Amygdala (tissue), 56 donors: ENCODE results near the gene HSD3B7.
A peak's percentile ranks its signal among the peaks of the same experiment; 100 is the strongest.
"Not testable (repeated sequence)": the region's sequence is repeated elsewhere in the genome, so short reads cannot be mapped to it uniquely, and the experiment has no call there.

ENCODE experiments used
- DNase-seq, 56 donors: peaks; one replicate each; lab custom pipeline; 2025; lab: John Stamatoyannopoulos, UW

The HSD3B7 gene

DNA sequence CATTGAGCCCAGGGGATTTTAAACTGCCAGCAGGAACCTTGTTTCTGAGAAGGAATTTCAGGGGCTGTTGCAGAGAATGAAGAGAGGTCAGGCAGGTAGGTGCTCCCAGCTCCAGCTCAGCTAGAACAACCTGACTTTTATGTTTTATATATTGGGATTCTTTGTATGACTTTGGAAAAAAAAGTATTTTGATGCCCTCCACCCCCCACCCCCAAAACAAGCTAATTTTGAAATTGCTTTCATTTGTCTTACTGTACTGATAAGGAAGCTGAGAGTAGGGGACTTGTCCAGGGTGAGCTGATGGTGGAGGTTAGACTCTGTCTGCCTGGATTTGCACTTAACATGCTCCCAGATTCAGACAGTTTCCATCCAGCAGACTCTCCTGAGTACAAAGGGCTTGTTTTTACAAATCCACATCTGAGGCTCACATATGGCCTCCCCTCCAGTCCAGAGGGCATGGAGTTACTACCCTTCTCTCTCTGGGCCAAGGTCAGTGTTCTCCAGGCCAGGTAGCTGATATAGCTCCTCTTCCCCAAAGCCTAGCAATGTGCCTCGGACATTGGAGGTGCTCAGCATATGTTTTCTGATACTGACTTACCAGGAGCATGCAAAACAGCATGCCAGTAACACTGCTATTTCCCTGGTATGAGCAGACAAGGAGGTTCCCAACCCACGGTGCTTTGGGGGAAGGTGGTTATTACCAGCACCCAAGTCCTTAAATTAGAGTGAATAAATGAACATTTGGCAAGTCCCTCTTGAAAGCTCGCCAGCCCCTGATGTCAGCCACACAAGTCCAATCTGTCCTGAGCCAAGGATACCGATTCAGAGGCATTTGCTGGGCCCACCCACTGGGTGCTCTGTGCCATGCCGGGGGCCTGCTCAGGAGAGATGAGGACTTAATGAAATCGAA is 14.1 kb downstream of the HSD3B7 start:
- peak in 6 of 56 donors; percentile 15 to 39 (median 26) for DNase-seq

GRCh38 chr16:31000671-31001382 is 15.8 kb downstream of the HSD3B7 start:
- no peak for DNase-seq

- no peak for DNase-seq
Observed at GRCh38 chr16:31001507-31002249, 16.7 kb downstream of the HSD3B7 start.

DNA sequence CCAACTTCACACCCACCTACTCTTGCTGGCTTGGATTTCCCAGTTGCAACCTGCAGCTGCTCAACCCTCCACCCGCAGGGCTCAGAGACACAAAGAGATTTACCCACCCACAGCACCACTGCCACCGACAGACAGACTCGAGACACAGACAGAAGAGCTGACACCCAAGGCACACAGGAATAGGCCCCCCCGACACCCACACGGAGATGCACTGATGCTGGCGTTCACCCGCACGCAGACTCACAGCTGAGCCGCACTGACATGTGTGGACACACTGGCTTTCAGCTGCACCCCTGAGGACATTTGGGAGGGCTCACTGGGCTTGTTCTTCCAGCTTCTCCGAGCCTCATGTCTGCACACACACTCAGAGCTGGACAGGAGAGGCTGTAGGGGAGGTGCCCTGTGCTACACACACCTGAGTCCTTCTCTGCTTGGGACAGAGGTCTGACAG is 17.3 kb downstream of the HSD3B7 start:
- peak in 2 of 56 donors; percentile 20 to 23 for DNase-seq

GRCh38 chr16:31002862-31003341 is 17.9 kb downstream of the HSD3B7 start:
- no peak for DNase-seq

- no peak for DNase-seq
Observed at GRCh38 chr16:31003744-31004143, 18.7 kb downstream of the HSD3B7 start.

DNA sequence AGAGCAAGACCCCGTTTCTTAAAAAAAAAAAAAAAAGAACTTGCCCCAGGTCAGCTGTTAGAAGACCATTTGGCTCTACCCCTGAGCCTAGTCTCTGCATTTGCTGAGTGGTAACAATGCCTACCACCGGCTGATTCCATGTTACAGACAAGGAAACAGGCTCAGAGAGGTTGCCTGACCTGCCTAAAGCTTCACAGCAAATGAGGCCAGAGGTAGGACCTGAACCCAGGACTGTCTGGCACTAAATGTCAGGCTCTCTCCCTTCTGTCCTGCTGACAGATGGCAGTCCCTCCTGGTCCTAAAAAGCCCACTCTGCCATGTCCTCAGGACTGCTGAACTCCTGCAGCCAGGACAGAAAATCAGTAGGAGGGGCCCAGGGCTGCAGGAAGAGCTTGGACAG is 19.7 kb downstream of the HSD3B7 start:
- no peak for DNase-seq

DNA sequence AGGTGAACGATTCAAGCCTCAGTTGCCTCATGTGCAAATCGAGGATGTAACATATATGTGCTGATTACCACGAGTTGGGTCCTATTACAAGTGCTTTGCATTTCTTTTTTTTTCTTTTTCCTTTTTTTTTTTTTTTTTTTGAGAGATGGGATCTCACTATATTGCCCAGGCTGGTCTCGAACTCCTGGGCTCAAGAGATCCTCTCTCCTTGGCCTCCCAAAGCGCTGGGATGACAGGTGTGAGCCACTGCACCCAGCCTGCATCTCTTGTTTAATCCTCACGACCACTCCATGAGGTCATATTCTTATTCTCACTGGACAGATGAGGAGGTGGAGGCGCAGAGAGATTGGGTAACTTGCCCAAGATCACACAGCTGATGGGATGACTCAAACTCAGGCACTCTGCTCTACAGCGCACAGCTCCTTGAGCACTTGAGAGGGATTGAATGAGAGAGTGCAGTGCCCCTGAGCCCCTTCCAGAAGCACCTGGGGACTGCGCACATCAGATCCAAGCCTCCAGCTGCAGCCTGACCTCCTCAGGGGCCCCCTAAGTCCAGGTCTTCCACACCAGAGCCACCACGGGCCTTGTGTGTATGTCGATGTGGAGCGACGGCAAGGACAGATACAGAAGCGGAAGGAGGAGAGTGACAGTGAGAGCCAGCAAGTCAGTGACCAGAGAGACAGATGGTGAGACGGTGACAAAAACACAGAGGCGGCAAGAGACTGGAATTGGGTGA is 20.5 kb downstream of the HSD3B7 start:
- no peak for DNase-seq

- DNase-seq = no peak
Observed at GRCh38 chr16:31006086-31006385, 21.0 kb downstream of the HSD3B7 start.

- no peak for DNase-seq
Observed at GRCh38 chr16:31006589-31006988, 21.6 kb downstream of the HSD3B7 start.

DNA sequence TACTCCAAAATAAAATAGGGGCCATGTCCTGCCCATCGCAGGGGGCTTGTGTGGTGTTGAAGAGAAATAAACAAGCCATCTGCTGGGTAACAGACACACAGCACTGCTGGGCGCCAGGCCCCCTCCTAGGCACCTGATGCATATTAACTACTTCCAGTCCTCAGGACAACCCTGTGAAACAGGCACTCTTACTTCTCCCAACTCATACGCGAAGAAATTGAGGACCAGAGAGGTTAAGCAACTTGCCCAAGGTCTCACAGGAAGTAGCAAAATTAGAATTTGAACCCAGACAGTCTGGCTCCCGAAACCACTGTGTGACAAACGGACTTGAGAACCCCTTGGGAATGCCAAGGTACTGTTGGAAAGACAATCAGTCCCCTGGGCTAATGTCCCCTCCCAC is 22.7 kb downstream of the HSD3B7 start:
- no peak for DNase-seq

DNA sequence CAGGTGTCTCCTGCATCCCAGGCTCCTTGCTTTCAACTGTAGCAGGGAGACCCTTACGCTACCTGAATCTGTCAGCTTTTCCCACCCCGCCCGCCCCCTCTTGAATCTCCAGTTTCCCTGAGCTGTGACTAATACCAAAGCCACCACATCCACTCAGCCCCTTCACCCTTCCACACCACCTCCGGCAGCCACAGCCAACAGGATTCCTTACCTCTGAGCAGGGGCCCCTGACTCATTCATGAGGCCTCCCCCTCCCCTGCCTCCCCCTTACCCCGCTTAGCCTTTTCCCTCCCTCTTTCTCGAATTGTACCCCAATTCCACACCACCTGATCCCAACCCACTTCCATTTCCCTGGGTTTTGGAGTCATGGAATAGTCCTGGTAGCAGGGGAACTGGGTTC is 23.1 kb downstream of the HSD3B7 start:
- no peak for DNase-seq

- DNase-seq = no peak
Observed at GRCh38 chr16:31008551-31008950, 23.5 kb downstream of the HSD3B7 start.

DNA sequence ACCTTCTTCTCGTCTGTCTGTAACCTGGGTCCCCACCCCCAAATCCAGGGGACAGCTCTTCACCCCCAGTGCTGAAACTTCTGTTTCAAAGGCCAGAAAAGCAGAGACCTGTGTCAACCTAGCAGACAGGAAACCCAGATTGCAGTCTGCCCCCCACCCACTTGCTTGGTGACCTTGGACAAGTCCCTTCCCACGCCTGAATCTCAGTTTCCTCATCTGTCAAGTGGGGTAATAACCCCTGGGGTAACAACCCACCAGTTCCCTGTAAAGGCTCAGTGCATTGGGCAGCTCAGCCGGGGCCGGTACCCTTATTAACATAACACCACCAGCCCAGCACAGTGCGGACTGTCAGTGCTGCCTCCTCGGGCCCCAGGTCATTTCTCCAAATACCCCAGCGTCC is 24.1 kb downstream of the HSD3B7 start:
- DNase-seq = no peak

- peak in 2 of 56 donors; percentile 5 to 64 for DNase-seq
Observed at GRCh38 chr16:31009894-31010584, 25.0 kb downstream of the HSD3B7 start.

- peak in 43 of 56 donors; percentile 22 to 76 (median 48) for DNase-seq
Observed at GRCh38 chr16:31010585-31011325, 25.7 kb downstream of the HSD3B7 start, which contains the start of gene STX1B. TSS of gene STX1B (minus strand) at chr16:31010638. CDS start at chr16:31010396, 242 bp downstream.

- not testable (repeated sequence) for DNase-seq
Observed at GRCh38 chr16:31011815-31012214, 26.8 kb downstream of the HSD3B7 start.

DNA sequence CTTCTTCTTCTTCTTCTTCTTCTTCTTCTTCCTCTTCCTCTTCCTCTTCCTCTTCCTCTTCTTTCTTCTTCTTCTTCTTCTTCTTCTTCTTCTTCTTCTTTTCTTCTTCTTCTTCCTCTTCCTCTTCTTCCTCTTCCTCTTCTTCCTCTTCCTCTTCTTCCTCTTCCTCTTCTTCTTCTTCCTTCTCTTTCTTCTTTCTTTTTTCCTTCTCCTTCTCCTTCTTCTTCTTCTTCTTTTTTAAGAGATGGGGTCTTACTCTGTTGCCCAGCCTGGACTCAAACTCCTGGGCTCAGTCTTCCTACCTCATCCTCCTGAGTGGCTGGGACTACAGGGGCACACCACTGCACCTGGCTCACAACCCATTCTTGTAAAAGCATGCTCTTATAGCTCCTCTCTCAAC is 28.3 kb downstream of the HSD3B7 start:
- DNase-seq = not testable (repeated sequence)

DNA sequence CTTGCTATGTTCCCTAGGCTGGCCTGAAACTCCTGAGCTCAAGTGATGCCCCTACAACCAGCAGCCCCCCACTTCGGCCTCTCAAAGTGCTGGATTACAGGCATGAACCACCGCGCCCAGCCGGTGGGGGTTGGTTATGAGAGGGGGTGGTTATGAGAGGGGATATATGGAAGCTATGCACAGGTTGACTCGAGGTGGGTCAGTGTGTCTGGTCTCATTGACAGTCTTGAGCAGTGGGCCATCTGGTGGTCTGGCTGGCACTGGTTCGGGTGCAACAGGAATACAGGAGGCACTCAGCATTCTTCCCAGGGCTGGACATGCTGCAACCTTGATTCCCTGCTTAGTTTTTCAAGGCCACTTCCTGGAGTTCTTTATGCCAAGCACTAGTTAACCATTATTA is 31.0 kb downstream of the HSD3B7 start:
- no peak for DNase-seq
